HepG2 (cell line): ENCODE results near the gene CLEC10A. TPM values are rescaled to one million over a fixed set of nuclear protein-coding genes. Genes with fewer than 3 reads are reported as not detected.

Experiments used
- ATAC-seq: fragments of 200-7000 bp; cut with Tn5 transposase; 3 replicates; pipeline ENCODE4 v1.9.1; 2020; ENCODE audit warnings: mild to moderate bottlenecking, moderate library complexity
- BruUV-seq: library from RNA; stranded (reverse); fragments of 400-500 nt; replicated peaks from 2 replicates; lab custom pipeline; 2021; lab: Mats Ljungman, UMichigan
- CTCF ChIA-PET: fragments of 300-600 bp; formaldehyde crosslinking; extraction: SDS; loops from one replicate; lab custom pipeline; 2021; ENCODE audit warnings: low total read pairs, inconsistent platforms, low intra/inter-chr PET ratio; lab: Yijun Ruan, JAX
- POLR2A ChIA-PET: fragments of 350-600 bp; sonication (Branson Sonifier 250); formaldehyde crosslinking; loops from one replicate; lab custom pipeline; 2020; ENCODE audit warnings: antibody characterized with exemption, inconsistent platforms; lab: Yijun Ruan, JAX
- DNase-seq: peaks from one replicate; pipeline ENCODE4 v3.0.0-alpha.2; 2015; ENCODE audit warnings: low spot score
- FAIRE-seq: peaks from 3 replicates; lab custom pipeline; 2011; peaks lifted over from hg19 to GRCh38; lab: Jason Lieb, UNC
- H2AFZ ChIP-seq: one replicate; pipeline ENCODE4 v1.6.1; 2011; ENCODE audit warnings: low read length, inconsistent platforms
- H3K27ac ChIP-seq: fragments of 300-600 bp; 3 replicates; pipeline ENCODE4 v1.8.0; 2011; ENCODE audit warnings: mixed run types, mild to moderate bottlenecking, mixed read lengths, low read length, inconsistent platforms; ENCODE audit not compliant: insufficient read depth; ENCODE audit errors: extremely low read length
- H3K27me3 ChIP-seq, 2 experiments: fragments of 200-600 bp in 1 of 2; 2 replicates in 1 of 2; 3 replicates in 1 of 2; pipeline versions ENCODE4 v1.6.0 to v1.8.0; 2011; ENCODE audit warnings: low read length in 2 of 2, mild to moderate bottlenecking in 2 of 2, moderate library complexity in 2 of 2, inconsistent platforms in 1 of 2; ENCODE audit not compliant: insufficient read depth in 2 of 2, control insufficient read depth in 1 of 2
- H3K36me3 ChIP-seq, 2 experiments: fragments of 200-600 bp in 1 of 2; replicated peaks in 1 of 2; 2 replicates in 1 of 2; 3 replicates in 1 of 2; pipeline versions ENCODE4 v1.5.1 to v1.8.0; 2011; ENCODE audit warnings: low read length in 2 of 2, inconsistent platforms in 1 of 2; ENCODE audit not compliant: insufficient read depth in 2 of 2, control insufficient read depth in 1 of 2
- H3K4me1 ChIP-seq: 2 replicates; pipeline ENCODE4 v1.5.1; 2012; ENCODE audit warnings: low read length, inconsistent platforms; ENCODE audit not compliant: insufficient read depth
- H3K4me2 ChIP-seq: 2 replicates; pipeline ENCODE4 v1.6.0; 2011; ENCODE audit warnings: low read depth, low read length, inconsistent platforms
- H3K4me3 ChIP-seq, 3 experiments: fragments of 200-600 bp in 1 of 3; sonication (generic), shearing (Covaris generic) in 1 of 3; replicated peaks in 1 of 3; 2 replicates each; pipeline ENCODE4 v1.5.1; 2011 to 2016; ENCODE audit warnings: low read length in 3 of 3, inconsistent platforms in 2 of 3, low read depth in 2 of 3, mild to moderate bottlenecking in 2 of 3, control low read depth in 1 of 3, mixed read lengths in 1 of 3; ENCODE audit not compliant: insufficient read depth in 1 of 3
- H3K79me2 ChIP-seq: one replicate; pipeline ENCODE4 v1.6.1; 2011; ENCODE audit warnings: low read length, inconsistent platforms; ENCODE audit not compliant: insufficient read depth
- H3K9ac ChIP-seq: 2 replicates; pipeline ENCODE4 v1.6.0; 2011; ENCODE audit warnings: mild to moderate bottlenecking, low read depth, low read length, inconsistent platforms; ENCODE audit not compliant: insufficient read depth
- H3K9me3 ChIP-seq: 2 replicates; pipeline ENCODE4 v1.5.1; 2012; ENCODE audit warnings: mild to moderate bottlenecking, low read length
- H4K20me1 ChIP-seq: 2 replicates; pipeline ENCODE4 v1.6.0; 2011; ENCODE audit warnings: inconsistent platforms, mild to moderate bottlenecking, low read length, moderate library complexity; ENCODE audit not compliant: insufficient read depth
- CSRNP2 ChIP-seq: sonication (generic); formaldehyde crosslinking; conservative IDR thresholded peaks from 2 replicates; pipeline ENCODE4 v1.8.0; 2022; ENCODE audit warnings: low read depth, missing genetic modification reagents
- MIXL1 ChIP-seq: IDR thresholded peaks from 2 replicates; pipeline ENCODE4 v1.6.1; 2016
- MLLT10 ChIP-seq: sonication (generic); formaldehyde crosslinking; IDR thresholded peaks from 2 replicates; pipeline ENCODE4 v1.4.0; 2020; ENCODE audit warnings: missing genetic modification reagents
- MXD3 ChIP-seq: IDR thresholded peaks from 2 replicates; pipeline ENCODE4 v1.6.1; 2016; ENCODE audit warnings: mild to moderate bottlenecking, missing biosample characterization, missing genetic modification reagents
- NR1H2 ChIP-seq: sonication (generic); formaldehyde crosslinking; IDR thresholded peaks from 2 replicates; pipeline ENCODE4 v1.8.1; 2022; ENCODE audit warnings: low read depth, missing genetic modification reagents, borderline replicate concordance
- PPARG ChIP-seq: conservative IDR thresholded peaks from 2 replicates; pipeline ENCODE4 v1.6.1; 2016; ENCODE audit warnings: missing biosample characterization, missing genetic modification reagents
- REPIN1 ChIP-seq: sonication (generic); formaldehyde crosslinking; IDR thresholded peaks from 2 replicates; pipeline ENCODE4 v1.8.0; 2022; ENCODE audit warnings: missing genetic modification reagents, low read depth, mild to moderate bottlenecking, borderline replicate concordance
- RFXANK ChIP-seq: IDR thresholded peaks from 2 replicates; pipeline ENCODE4 v1.6.1; 2016
- SALL1 ChIP-seq: sonication (generic); formaldehyde crosslinking; IDR thresholded peaks from 2 replicates; pipeline ENCODE4 v1.8.0; 2022; ENCODE audit warnings: mild to moderate bottlenecking, missing genetic modification reagents
- ZNF142 ChIP-seq: sonication (generic); formaldehyde crosslinking; IDR thresholded peaks from 2 replicates; pipeline ENCODE4 v1.4.0; 2020; ENCODE audit warnings: missing genetic modification reagents
- ZNF256 ChIP-seq: sonication (generic); formaldehyde crosslinking; conservative IDR thresholded peaks from 2 replicates; pipeline ENCODE4 v1.4.0; 2020; ENCODE audit warnings: missing genetic modification reagents
- ZNF468 ChIP-seq: sonication (generic); formaldehyde crosslinking; IDR thresholded peaks from 2 replicates; pipeline ENCODE4 v1.8.0; 2022; ENCODE audit warnings: mild to moderate bottlenecking, moderate library complexity, missing genetic modification reagents
- ZNF597 ChIP-seq: sonication (generic); formaldehyde crosslinking; IDR thresholded peaks from 2 replicates; pipeline ENCODE4 v1.5.0; 2020; ENCODE audit warnings: missing genetic modification reagents
- ZNF605 ChIP-seq: sonication (generic); formaldehyde crosslinking; IDR thresholded peaks from 2 replicates; pipeline ENCODE4 v1.8.0; 2022; ENCODE audit warnings: mild to moderate bottlenecking, missing genetic modification reagents
- ZNF780A ChIP-seq: sonication (generic); formaldehyde crosslinking; IDR thresholded peaks from 2 replicates; pipeline ENCODE4 v1.8.0; 2022; ENCODE audit warnings: mild to moderate bottlenecking, missing genetic modification reagents, moderate library complexity
- WGBS: methylation state at CpG from one replicate; pipeline ENCODE4 v1.1.6; 2017; ENCODE audit warnings: low lambda C conversion rate; 5-methylcytosine and 5-hydroxymethylcytosine counted together
- in situ Hi-C: cut with HindIII; loops from 2 replicates; pipeline ENCODE4 v1.10.0; 2017; ENCODE audit warnings: low pct_unique_long_range_greater_than_20kb; ENCODE audit not compliant: extremely low pct_ligation_motif_present
- intact Hi-C: fragments of 100-400 bp; cut with micrococcal nuclease; formaldehyde crosslinking; loops from one replicate; pipeline ENCODE4 v1.10.0; 2022; ENCODE audit not compliant: unreplicated experiment
- polyA plus RNA-seq, 8 experiments: library from polyadenylated mRNA; depleted of rRNA in 3 of 8; stranded (reverse) in 7 of 8; unstranded in 1 of 8; fragments of >200 nt; fragmentation: Illumina TruSeq in 4 of 8; extraction: Trizol in 4 of 8; gene quantifications; 2 replicates each; pipeline versions ENCODE4 v1.2.1 to v1.2.3, GENCODE V29; 2011 to 2016; ENCODE audit warnings: low read depth in 4 of 8, missing spikeins in 1 of 8, mixed read lengths in 1 of 8; ENCODE audit not compliant: insufficient read depth in 1 of 8
- total RNA-seq, 5 experiments: library from RNA; depleted of rRNA; stranded (reverse); fragments of >200 nt; fragmentation: Illumina TruSeq; extraction: Trizol; gene quantifications; 2 replicates each; pipeline ENCODE4 v1.2.3, GENCODE V29; 2016; ENCODE audit warnings: low read depth in 1 of 5
- TF ChIP-seq, protein P1 (sequence below): IDR thresholded peaks from 2 replicates; pipeline ENCODE4 v1.6.1; 2016; ENCODE audit warnings: mild to moderate bottlenecking

The CLEC10A gene
- total and polyA plus RNA-seq, 2 of the 13 experiments (the other 11 are each of a cell fraction or from before 2014, with no cell fraction given) = 0.33 TPM; not detected in 1

- FAIRE-seq = no peak
- H3K4me2 ChIP-seq = no peak overlapping the region
- H3K4me1 ChIP-seq = no peaks in the 10 kb centered on the region
- POLR2A ChIA-PET = no interaction called here
- H3K9me3 ChIP-seq = peaks cover 11% of the 10 kb centered on the region
- in situ Hi-C loops = no loop called here
- no peaks in the 10 kb centered on the region for H3K36me3 ChIP-seq
- H2AFZ ChIP-seq = no peak overlapping the region
- intact Hi-C loops = no loop called here
- no peak overlapping the region for H3K27ac ChIP-seq
- no TSS peak for BruUV-seq
- H3K79me2 ChIP-seq = no peaks in the 10 kb centered on the region
- H3K27me3 ChIP-seq = no peaks in the 10 kb centered on the region; a peak in 2 of 5 replicates
- DNase-seq = no peak
- no peak overlapping the region for H3K4me3 ChIP-seq
- ATAC-seq = no peak
- no CpG with 5 or more reads among the region's 3 CpGs for WGBS
- no peak overlapping the region for H3K9ac ChIP-seq
- no peaks in the 10 kb centered on the region for H4K20me1 ChIP-seq
- CTCF ChIA-PET = no interaction called here
- TF ChIP-seq CSRNP2 (CRISPR knock-in tag) (no peak), MXD3 (CRISPR knock-in tag) (no peak), ZNF780A (CRISPR knock-in tag) (no peak), ZNF468 (CRISPR knock-in tag) (no peak), ZNF597 (CRISPR knock-in tag) (no peak), ZNF142 (CRISPR knock-in tag) (no peak), MIXL1 (CRISPR knock-in tag) (no peak), MLLT10 (no peak), PPARG (no peak), ZNF256 (CRISPR knock-in tag) (no peak), NR1H2 (CRISPR knock-in tag) (no peak), ZNF605 (no peak), REPIN1 (no peak), RFXANK (CRISPR knock-in tag) (no peak), SALL1 (no peak)
- TF ChIP-seq, protein P1, sequence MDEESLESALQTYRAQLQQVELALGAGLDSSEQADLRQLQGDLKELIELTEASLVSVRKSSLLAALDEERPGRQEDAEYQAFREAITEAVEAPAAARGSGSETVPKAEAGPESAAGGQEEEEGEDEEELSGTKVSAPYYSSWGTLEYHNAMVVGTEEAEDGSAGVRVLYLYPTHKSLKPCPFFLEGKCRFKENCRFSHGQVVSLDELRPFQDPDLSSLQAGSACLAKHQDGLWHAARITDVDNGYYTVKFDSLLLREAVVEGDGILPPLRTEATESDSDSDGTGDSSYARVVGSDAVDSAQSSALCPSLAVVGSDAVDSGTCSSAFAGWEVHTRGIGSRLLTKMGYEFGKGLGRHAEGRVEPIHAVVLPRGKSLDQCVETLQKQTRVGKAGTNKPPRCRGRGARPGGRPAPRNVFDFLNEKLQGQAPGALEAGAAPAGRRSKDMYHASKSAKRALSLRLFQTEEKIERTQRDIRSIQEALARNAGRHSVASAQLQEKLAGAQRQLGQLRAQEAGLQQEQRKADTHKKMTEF (CRISPR knock-in tag) = no peak
Observed at GRCh38 chr17:7070712-7071111, 9.3 kb downstream of the CLEC10A start.
